Astrocyte (in vitro differentiated cells and primary cell): ENCODE results near the gene TFF2.

Experiments
- CTCF ChIP-seq: IDR thresholded peaks from 2 replicates; pipeline ENCODE4 v1.5.1; 2011; ENCODE audit warnings: low read depth, mild to moderate bottlenecking, inconsistent platforms, low read length, moderate library complexity; ENCODE audit not compliant: insufficient read depth
- EZH2 ChIP-seq: IDR thresholded peaks from 2 replicates; pipeline ENCODE4 v1.6.1; 2012; ENCODE audit warnings: mild to moderate bottlenecking, low read length, inconsistent platforms; ENCODE audit not compliant: insufficient read depth

DNA sequence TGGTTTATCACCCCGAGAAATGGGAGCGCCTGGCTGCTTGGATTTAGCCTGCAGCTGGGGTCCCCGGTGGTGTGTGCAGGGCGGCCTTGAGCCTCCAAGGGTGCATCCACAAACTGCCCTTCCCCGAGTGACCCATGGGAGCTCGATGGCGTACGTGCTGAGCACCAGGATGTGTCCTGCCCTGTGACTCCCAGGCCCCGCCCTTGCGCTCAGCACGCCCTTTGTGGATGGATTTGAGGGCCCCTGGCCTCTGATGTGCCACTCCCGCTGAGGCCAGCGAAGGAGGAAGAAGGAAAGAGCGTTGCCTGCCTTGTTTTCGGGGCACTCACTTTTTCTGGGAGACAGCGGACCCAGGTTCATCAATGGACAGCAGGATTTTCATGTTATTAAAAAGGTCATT is 33.9 kb downstream of the TFF2 start:
- TF ChIP-seq EZH2, result no peak
- TF ChIP-seq CTCF, result no peak
